Memory B cell (primary cell): ENCODE measurements around the gene POMGNT2.
"Not testable (repeated sequence)": the region's sequence is repeated elsewhere in the genome, so short reads cannot be mapped to it uniquely, and the experiment has no call there.

Experiments
- ATAC-seq: fragments of 150-1000 bp; cut with Tn5 transposase; 2 replicates; pipeline ENCODE4 v1.10.0; 2021; ENCODE audit warnings: low read depth, mild to moderate bottlenecking, moderate library complexity
- DNase-seq, 2 donors: peaks; one replicate each; pipeline ENCODE4 v3.0.0; 2022; ENCODE audit warnings: low spot score in 2 of 2
- H3K27ac Mint-ChIP-seq: one replicate; pipeline ENCODE4 v1.8.0; 2022; ENCODE audit warnings: mild to moderate bottlenecking, moderate library complexity, mixed read lengths
- H3K27me3 Mint-ChIP-seq: one replicate; pipeline ENCODE4 v1.8.0; 2022; ENCODE audit warnings: mixed read lengths
- H3K36me3 Mint-ChIP-seq: one replicate; pipeline ENCODE4 v1.8.0; 2022; ENCODE audit warnings: mild to moderate bottlenecking, mixed read lengths
- H3K4me1 Mint-ChIP-seq: one replicate; pipeline ENCODE4 v1.8.0; 2022; ENCODE audit warnings: mixed read lengths
- H3K4me3 Mint-ChIP-seq: one replicate; pipeline ENCODE4 v1.8.0; 2022; ENCODE audit warnings: mild to moderate bottlenecking, moderate library complexity, mixed read lengths
- H3K9me3 Mint-ChIP-seq: one replicate; pipeline ENCODE4 v1.8.0; 2022; ENCODE audit warnings: mixed read lengths

The POMGNT2 gene

GRCh38 chr3:43055806-43056770 is 49.8 kb downstream of the POMGNT2 start:
- ATAC-seq (no peak), DNase-seq (no peak)
- no peak overlapping the region for H3K27ac Mint-ChIP-seq
- peaks cover 11% of the 10 kb centered on the region for H3K27me3 Mint-ChIP-seq
- peaks cover 4% of the 10 kb centered on the region for H3K36me3 Mint-ChIP-seq
- H3K4me1 Mint-ChIP-seq: no peaks in the 10 kb centered on the region
- H3K9me3 Mint-ChIP-seq: peaks cover 3% of the 10 kb centered on the region
- H3K4me3 Mint-ChIP-seq: no peak overlapping the region

- Mint-ChIP-seq H3K4me1 (no peaks in the 10 kb centered on the region), H3K27me3 (peaks cover 11% of the 10 kb centered on the region), H3K9me3 (peaks cover 3% of the 10 kb centered on the region), H3K36me3 (peaks cover 4% of the 10 kb centered on the region), H3K4me3 (no peak overlapping the region), H3K27ac (no peak overlapping the region)
- no peak for ATAC-seq
- no peak for DNase-seq
These were observed 50.5 kb downstream of the POMGNT2 start for GRCh38 chr3:43055393-43055792.

GRCh38 chr3:43054754-43055153 is 51.1 kb downstream of the POMGNT2 start:
- DNase-seq (no peak), ATAC-seq (no peak)
- H3K27ac Mint-ChIP-seq: no peak overlapping the region
- H3K9me3 Mint-ChIP-seq: peaks cover 3% of the 10 kb centered on the region
- no peaks in the 10 kb centered on the region for H3K4me1 Mint-ChIP-seq
- H3K4me3 Mint-ChIP-seq: no peak overlapping the region
- peaks cover 11% of the 10 kb centered on the region for H3K27me3 Mint-ChIP-seq
- peaks cover 4% of the 10 kb centered on the region for H3K36me3 Mint-ChIP-seq

DNA sequence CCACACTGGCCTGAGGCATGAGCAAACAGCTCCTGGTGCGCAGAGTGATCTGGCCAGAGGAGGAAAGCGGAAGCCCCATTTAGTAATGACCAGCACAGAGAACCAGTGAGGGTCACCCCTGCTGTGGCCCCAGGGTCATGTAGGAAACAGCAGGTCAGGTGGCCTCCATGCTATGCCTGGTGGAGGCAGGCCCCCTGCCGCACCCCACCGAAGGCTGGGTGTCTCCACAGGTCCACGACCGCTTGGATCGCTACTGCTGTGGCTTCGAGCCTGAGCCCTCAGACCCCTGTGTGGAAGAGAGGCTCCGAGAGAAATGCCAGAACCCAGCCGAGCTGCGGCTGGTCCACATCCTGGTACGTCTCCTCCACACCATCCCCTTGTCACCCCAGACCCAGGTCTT is 52.6 kb downstream of the POMGNT2 start:
- H3K4me3 Mint-ChIP-seq: no peak overlapping the region
- ATAC-seq (no peak), DNase-seq (no peak)
- peaks cover 8% of the 10 kb centered on the region for H3K9me3 Mint-ChIP-seq
- no peaks in the 10 kb centered on the region for H3K4me1 Mint-ChIP-seq
- H3K27ac Mint-ChIP-seq: no peak overlapping the region
- H3K36me3 Mint-ChIP-seq: peaks cover 4% of the 10 kb centered on the region
- H3K27me3 Mint-ChIP-seq: peaks cover 11% of the 10 kb centered on the region

GRCh38 chr3:43048470-43048869 is 57.4 kb downstream of the POMGNT2 start:
- Mint-ChIP-seq H3K36me3 (peaks cover 11% of the 10 kb centered on the region), H3K9me3 (peaks cover 24% of the 10 kb centered on the region), H3K27ac (no peak overlapping the region), H3K4me1 (no peaks in the 10 kb centered on the region), H3K27me3 (peaks cover 14% of the 10 kb centered on the region), H3K4me3 (no peak overlapping the region)
- no peak for ATAC-seq
- DNase-seq: no peak

DNA sequence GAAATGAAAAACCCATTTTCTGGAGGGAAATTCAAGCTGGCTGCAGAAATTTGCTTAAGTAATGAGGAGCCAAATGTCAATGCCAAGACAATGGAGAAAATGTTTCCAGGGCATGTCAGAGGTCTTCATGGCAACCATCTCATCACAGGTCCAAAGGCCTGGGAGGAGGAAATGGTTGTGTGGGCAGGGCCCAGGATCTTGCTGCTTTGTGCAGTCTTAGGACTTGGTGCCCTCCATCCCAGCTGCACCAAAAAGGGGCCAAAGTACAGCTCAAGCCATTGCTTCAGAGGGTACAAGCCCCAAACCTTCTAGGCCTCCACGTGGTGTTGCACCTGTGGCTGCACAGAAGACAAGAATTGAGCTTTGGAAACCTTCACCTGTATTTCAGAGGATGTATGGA is 59.3 kb downstream of the POMGNT2 start:
- Mint-ChIP-seq H3K27me3 (peaks cover 6% of the 10 kb centered on the region), H3K27ac (no peak overlapping the region), H3K4me3 (no peak overlapping the region), H3K9me3 (peaks cover 21% of the 10 kb centered on the region), H3K36me3 (peaks cover 7% of the 10 kb centered on the region), H3K4me1 (no peaks in the 10 kb centered on the region)
- no peak for ATAC-seq
- no peak for DNase-seq

DNA sequence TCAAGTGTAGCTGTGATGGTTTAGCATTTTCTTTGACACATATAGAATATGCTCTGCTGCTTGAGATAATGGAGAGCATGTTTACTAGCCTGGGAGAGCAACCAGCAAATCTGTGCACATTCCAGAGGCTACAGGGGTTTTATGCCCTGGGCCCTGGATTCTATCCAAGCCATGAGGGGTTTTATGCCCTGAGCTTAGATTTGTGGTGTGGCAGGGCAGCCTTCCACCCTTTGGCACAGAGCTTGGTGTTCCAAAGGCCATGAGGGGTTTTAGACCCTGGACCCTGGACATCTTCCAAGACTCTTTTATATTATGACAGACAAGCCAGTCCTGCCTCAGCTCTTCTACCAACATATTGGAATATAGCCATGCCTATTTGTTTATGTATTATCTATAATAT is 60.8 kb downstream of the POMGNT2 start:
- not testable (repeated sequence) for H3K4me1 Mint-ChIP-seq, H3K27me3 Mint-ChIP-seq, ATAC-seq, DNase-seq, H3K36me3 Mint-ChIP-seq, H3K4me3 Mint-ChIP-seq, H3K27ac Mint-ChIP-seq
- H3K9me3 Mint-ChIP-seq: peaks cover 22% of the 10 kb centered on the region

DNA sequence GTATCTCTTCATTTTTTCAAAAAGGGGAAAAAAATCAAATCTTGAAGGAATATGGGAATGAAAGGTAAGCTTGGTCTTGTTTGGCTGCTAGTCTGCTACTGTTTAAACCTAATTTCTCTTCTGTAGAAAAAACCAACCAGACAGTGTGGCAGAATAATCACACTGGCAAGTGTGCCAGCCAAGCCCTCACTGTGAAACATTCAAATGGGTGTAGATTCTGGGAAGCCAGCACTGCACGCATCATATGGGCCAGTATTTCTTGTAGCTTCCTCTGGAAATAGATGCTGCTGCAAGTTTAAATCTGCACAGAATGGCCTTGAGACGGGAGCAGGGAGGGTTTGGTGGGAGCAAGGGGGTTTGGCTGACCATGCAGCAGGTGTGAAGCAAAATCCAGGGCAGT is 62.1 kb downstream of the POMGNT2 start:
- H3K9me3 Mint-ChIP-seq: peaks cover 18% of the 10 kb centered on the region
- no peak overlapping the region for H3K4me3 Mint-ChIP-seq
- H3K27ac Mint-ChIP-seq: no peak overlapping the region
- no peak for DNase-seq
- ATAC-seq: no peak
- H3K27me3 Mint-ChIP-seq: peaks cover 11% of the 10 kb centered on the region
- H3K4me1 Mint-ChIP-seq: no peaks in the 10 kb centered on the region
- H3K36me3 Mint-ChIP-seq: peaks cover 7% of the 10 kb centered on the region

DNA sequence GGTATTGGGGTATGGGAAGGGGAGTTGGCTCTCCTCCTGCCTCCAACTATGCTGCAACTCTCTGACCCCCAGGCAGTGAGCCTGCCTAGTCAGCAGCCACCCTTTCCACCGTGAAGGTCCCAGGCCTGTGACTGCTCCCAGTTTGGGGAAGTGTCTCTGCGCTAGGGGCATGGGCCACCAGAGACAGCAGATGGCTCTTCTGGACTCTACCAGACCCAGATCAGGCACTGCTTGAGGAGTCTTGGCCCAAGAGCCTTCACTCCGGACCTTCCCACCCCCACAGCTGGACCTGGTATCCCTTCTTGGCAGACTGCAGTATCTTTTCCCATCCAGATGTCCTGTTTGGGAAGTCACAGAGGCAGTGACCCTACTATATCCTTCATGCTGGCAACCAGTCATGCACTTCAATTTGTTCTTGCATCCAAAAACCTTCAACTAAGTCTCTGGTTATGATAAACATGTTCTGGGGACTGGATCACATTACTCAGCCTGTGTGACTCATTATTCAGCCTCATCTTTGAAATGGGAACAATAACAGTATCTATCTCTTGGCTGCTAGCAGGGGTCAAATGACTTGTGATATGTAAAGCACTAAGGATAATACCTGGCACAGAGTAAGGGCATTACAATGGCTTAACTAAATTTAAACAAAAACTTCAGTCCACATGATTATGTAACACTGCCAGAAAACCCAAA is 62.7 kb downstream of the POMGNT2 start:
- Mint-ChIP-seq H3K27ac (no peak overlapping the region), H3K27me3 (peaks cover 12% of the 10 kb centered on the region), H3K9me3 (peaks cover 18% of the 10 kb centered on the region), H3K36me3 (peaks cover 7% of the 10 kb centered on the region), H3K4me1 (peaks cover 2% of the 10 kb centered on the region), H3K4me3 (no peak overlapping the region)
- ATAC-seq: no peak
- no peak for DNase-seq

- Mint-ChIP-seq H3K27ac (no peak overlapping the region), H3K4me3 (no peak overlapping the region), H3K36me3 (peaks cover 4% of the 10 kb centered on the region), H3K9me3 (peaks cover 10% of the 10 kb centered on the region), H3K4me1 (peaks cover 5% of the 10 kb centered on the region), H3K27me3 (peaks cover 10% of the 10 kb centered on the region)
- ATAC-seq: no peak
- DNase-seq: no peak
These were observed 64.4 kb downstream of the POMGNT2 start for GRCh38 chr3:43041517-43041916.

GRCh38 chr3:43038010-43038409 is 67.9 kb downstream of the POMGNT2 start:
- Mint-ChIP-seq H3K4me3 (no peak overlapping the region), H3K4me1 (peaks cover 5% of the 10 kb centered on the region), H3K27ac (no peak overlapping the region), H3K36me3 (no peaks in the 10 kb centered on the region), H3K27me3 (peaks cover 10% of the 10 kb centered on the region), H3K9me3 (peaks cover 1% of the 10 kb centered on the region)
- no peak for ATAC-seq
- no peak for DNase-seq

GRCh38 chr3:43036621-43037423 is 69.1 kb downstream of the POMGNT2 start:
- no peak overlapping the region for H3K27ac Mint-ChIP-seq
- no peak for ATAC-seq

DNA sequence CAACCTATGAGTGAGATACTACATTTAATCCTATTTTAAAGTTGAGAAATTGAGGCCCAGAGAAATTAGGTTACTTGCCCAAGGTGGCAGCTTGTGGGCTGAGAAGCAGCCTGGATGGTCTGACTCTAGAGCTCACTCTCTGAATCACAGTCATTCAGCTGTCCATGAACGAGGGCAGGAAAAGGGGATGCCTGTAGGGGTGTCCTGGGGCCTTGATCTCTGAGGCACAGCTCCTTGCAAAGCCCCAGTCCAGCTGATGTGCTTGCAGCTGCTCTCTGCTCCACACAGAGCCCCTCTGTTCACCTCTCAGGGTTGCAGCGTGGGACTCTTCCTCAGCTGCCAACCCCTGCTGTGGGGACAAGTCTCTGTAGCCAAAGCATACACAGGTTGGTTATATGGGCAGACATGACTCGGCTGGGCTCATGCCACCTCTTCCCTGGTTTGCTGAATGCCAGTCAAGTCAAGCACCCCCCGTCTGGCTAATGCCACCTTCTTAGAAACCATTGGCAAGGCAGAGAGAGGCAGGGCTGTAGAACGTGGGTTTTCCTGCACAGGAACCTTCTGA is 70.0 kb downstream of the POMGNT2 start:
- H3K27ac Mint-ChIP-seq: no peak overlapping the region
- ATAC-seq: no peak

More at GRCh38 chr3:43036621-43037423, 69.1 kb downstream of the POMGNT2 start:
- Mint-ChIP-seq H3K4me3 (no peak overlapping the region), H3K36me3 (no peaks in the 10 kb centered on the region), H3K9me3 (peaks cover 1% of the 10 kb centered on the region), H3K4me1 (peaks cover 5% of the 10 kb centered on the region), H3K27me3 (peaks cover 10% of the 10 kb centered on the region)
- peak in 1 of 2 donors; percentile 2 for DNase-seq

More for the DNA sequence above, 70.0 kb downstream of the POMGNT2 start:
- Mint-ChIP-seq H3K9me3 (no peaks in the 10 kb centered on the region), H3K4me3 (no peak overlapping the region), H3K4me1 (peaks cover 5% of the 10 kb centered on the region), H3K27me3 (peaks cover 8% of the 10 kb centered on the region), H3K36me3 (no peaks in the 10 kb centered on the region)
- DNase-seq: peak in 1 of 2 donors; percentile 1
